Fibroblast of lung (primary cell): ENCODE results near the gene GSG1. TPM values are rescaled to one million over a fixed set of nuclear protein-coding genes. Genes with fewer than 3 reads are reported as not detected.

Experiments used
- DNase-seq, 2 donors: peaks; one replicate each; pipeline versions ENCODE4 v3.0.0 to v3.0.0-alpha.2; 2010; ENCODE audit warnings: low read depth in 2 of 2
- H2AFZ ChIP-seq: 2 replicates; pipeline ENCODE4 v1.5.1; 2012; ENCODE audit warnings: low read length, control low read depth, inconsistent platforms
- H3K27ac ChIP-seq: 2 replicates; pipeline ENCODE4 v1.5.1; 2011; ENCODE audit warnings: low read length, control low read depth; ENCODE audit not compliant: insufficient read depth
- H3K27me3 ChIP-seq: 2 replicates; pipeline ENCODE4 v1.5.1; 2011; ENCODE audit warnings: mild to moderate bottlenecking, low read length; ENCODE audit not compliant: control insufficient read depth, insufficient read depth
- H3K36me3 ChIP-seq: 2 replicates; pipeline ENCODE4 v1.5.1; 2011; ENCODE audit warnings: low read length; ENCODE audit not compliant: control insufficient read depth, insufficient read depth
- H3K4me1 ChIP-seq: 2 replicates; pipeline ENCODE4 v1.5.1; 2011; ENCODE audit warnings: low read length; ENCODE audit not compliant: control insufficient read depth, insufficient read depth; ENCODE audit errors: extremely low read depth
- H3K4me2 ChIP-seq: 2 replicates; pipeline ENCODE4 v1.5.1; 2011; ENCODE audit warnings: low read length, control low read depth; ENCODE audit not compliant: insufficient read depth; ENCODE audit errors: extremely low read depth
- H3K4me3 ChIP-seq, 4 experiments: fragments of 200-600 bp in 1 of 4; sonication (generic) in 1 of 4; replicated peaks in 1 of 4; 2 replicates each; pipeline ENCODE4 v1.5.1; 2011 to 2016; ENCODE audit warnings: low read length in 4 of 4, low read depth in 3 of 4, mild to moderate bottlenecking in 3 of 4, control low read depth in 2 of 4, inconsistent platforms in 1 of 4, mixed read lengths in 1 of 4; ENCODE audit not compliant: insufficient read depth in 1 of 4; ENCODE audit errors: control extremely low read depth in 1 of 4
- H3K79me2 ChIP-seq: 2 replicates; pipeline ENCODE4 v1.5.1; 2012; ENCODE audit warnings: mild to moderate bottlenecking, low read length, inconsistent platforms; ENCODE audit not compliant: control insufficient read depth, insufficient read depth
- H3K9ac ChIP-seq: 2 replicates; pipeline ENCODE4 v1.5.1; 2011; ENCODE audit warnings: mild to moderate bottlenecking, low read length, control low read depth; ENCODE audit not compliant: insufficient read depth
- H3K9me3 ChIP-seq: 2 replicates; pipeline ENCODE4 v1.5.1; 2012; ENCODE audit warnings: low read depth, low read length; ENCODE audit not compliant: control insufficient read depth, insufficient read depth
- H4K20me1 ChIP-seq: 2 replicates; pipeline ENCODE4 v1.5.1; 2011; ENCODE audit warnings: low read length; ENCODE audit not compliant: control insufficient read depth, insufficient read depth; ENCODE audit errors: extremely low read depth
- EZH2 ChIP-seq: IDR thresholded peaks from 2 replicates; pipeline ENCODE4 v1.5.1; 2012; ENCODE audit warnings: low read length, control low read depth, mild to moderate bottlenecking; ENCODE audit errors: missing control alignments
- polyA plus RNA-seq, 2 donors: library from polyadenylated mRNA; depleted of rRNA in 1 of 2; stranded (reverse) in 1 of 2; unstranded in 1 of 2; fragments of >200 nt; gene quantifications; 2 replicates each; pipeline ENCODE4 v1.2.1, GENCODE V29; 2011 to 2012; ENCODE audit warnings: missing spikeins in 1 of 2
- total RNA-seq: library from RNA; depleted of rRNA; stranded (reverse); fragments of >200 nt; gene quantifications from 2 replicates; pipeline ENCODE4 v1.2.1, GENCODE V29; 2014
- TF ChIP-seq, protein P1 (sequence below), 2 donors: IDR thresholded peaks in 1 of 2; conservative IDR thresholded peaks in 1 of 2; 1 replicate in 1 of 2; 2 replicates in 1 of 2; pipeline ENCODE4 v1.5.1; 2011 to 2012; ENCODE audit warnings: low read length in 2 of 2, control low read depth in 1 of 2, inconsistent platforms in 1 of 2, low read depth in 1 of 2, mild to moderate bottlenecking in 1 of 2

Gene GSG1
- total and polyA plus RNA-seq, 2 donors (not counting 1 experiment from before 2014, with no cell fraction given) = 0.66 to 0.93 TPM

DNA sequence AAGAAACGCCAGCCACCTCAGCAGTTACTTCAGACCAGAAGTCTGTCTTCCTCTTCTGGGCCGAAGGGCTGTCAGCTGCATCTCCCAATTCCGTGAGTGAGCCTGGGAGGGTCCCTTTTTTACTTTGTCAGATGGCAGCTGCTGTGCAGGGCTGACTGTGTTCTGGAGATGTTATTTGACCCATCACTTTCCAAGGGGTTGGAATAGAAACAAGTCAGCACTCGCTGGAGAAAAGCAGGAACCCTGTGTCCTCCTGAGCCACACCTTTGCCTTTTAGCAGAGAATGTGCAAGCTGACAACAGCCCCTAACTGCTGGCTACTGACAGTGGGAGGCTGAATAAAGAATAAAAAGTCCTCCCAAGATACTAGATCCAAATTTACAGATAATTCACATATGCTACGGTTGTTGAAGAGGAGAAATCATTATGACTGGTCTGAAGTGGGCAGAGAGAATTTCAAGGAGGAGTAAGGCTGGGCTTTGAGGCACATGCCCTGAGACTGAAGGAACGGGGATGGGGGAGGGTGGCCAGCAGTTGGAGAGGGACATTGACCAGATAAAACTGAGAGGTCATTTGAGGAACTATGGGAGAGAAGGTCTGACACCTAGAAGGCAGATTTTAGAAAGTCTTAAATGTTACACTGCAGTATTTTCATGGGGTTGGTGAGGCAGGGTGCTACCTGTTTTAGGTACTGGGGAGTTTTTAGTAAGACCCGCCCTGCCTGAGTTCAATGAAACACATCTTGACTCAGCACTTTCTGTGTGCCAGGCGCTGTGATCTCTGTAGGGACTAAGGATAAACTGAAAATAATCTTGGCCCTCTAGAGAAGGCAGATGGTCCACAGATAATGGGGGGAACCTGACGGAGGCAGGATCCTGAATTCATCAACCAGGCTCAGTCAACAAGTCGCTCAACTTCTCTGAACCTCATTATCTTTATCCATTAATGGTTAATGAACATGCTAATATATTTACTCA, 31.9 kb downstream of the GSG1 start:
- no peak for DNase-seq
- peaks cover 3% of the 10 kb centered on the region for H3K36me3 ChIP-seq
- no peak overlapping the region for H3K27ac ChIP-seq

DNA sequence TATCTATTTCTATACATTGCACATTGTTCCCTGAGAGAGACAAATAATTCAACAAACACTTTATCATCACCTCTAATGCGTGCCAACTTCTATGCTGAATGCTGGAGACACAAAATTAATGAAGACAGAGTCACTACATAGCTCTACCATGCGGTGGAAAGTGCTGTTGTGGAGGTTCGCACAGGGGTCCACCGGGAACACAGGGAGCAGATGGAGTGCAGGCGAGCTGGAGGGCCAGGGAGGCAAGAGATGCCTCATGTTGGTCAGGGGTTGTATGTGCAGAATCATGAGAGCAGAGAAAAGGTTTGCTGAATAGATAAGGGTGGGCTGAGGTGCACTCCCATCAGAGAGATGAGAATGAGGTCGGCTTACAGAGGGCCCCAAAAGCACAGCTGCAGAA, 34.1 kb downstream of the GSG1 start:
- H3K36me3 ChIP-seq = peaks cover 3% of the 10 kb centered on the region
- TF ChIP-seq, protein P1, sequence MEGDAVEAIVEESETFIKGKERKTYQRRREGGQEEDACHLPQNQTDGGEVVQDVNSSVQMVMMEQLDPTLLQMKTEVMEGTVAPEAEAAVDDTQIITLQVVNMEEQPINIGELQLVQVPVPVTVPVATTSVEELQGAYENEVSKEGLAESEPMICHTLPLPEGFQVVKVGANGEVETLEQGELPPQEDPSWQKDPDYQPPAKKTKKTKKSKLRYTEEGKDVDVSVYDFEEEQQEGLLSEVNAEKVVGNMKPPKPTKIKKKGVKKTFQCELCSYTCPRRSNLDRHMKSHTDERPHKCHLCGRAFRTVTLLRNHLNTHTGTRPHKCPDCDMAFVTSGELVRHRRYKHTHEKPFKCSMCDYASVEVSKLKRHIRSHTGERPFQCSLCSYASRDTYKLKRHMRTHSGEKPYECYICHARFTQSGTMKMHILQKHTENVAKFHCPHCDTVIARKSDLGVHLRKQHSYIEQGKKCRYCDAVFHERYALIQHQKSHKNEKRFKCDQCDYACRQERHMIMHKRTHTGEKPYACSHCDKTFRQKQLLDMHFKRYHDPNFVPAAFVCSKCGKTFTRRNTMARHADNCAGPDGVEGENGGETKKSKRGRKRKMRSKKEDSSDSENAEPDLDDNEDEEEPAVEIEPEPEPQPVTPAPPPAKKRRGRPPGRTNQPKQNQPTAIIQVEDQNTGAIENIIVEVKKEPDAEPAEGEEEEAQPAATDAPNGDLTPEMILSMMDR (conservative IDR thresholded peaks at IDR 0.05 in 1 of 2, IDR thresholded peaks at IDR 0.05 in 1 of 2; ENCODE audit: low read depth in 1 of 2, low read length in 2 of 2) = no peak
- no peak for TF ChIP-seq EZH2
- H3K9ac ChIP-seq = no peak overlapping the region
- no peak overlapping the region for H3K27ac ChIP-seq
- DNase-seq = no peak
- H3K4me3 ChIP-seq = no peak overlapping the region
- no peak overlapping the region for H3K4me2 ChIP-seq
- H2AFZ ChIP-seq = no peak overlapping the region
- H4K20me1 ChIP-seq = no peaks in the 10 kb centered on the region
- no peaks in the 10 kb centered on the region for H3K27me3 ChIP-seq
- no peaks in the 10 kb centered on the region for H3K79me2 ChIP-seq
- H3K9me3 ChIP-seq = no peaks in the 10 kb centered on the region
- peaks cover 2% of the 10 kb centered on the region for H3K4me1 ChIP-seq

More for the DNA sequence above, 31.9 kb downstream of the GSG1 start:
- no peak overlapping the region for H3K4me2 ChIP-seq
- no peak overlapping the region for H3K4me3 ChIP-seq
- no peaks in the 10 kb centered on the region for H3K27me3 ChIP-seq
- H3K4me1 ChIP-seq = peaks cover 6% of the 10 kb centered on the region
- H3K79me2 ChIP-seq = no peaks in the 10 kb centered on the region
- H2AFZ ChIP-seq = no peak overlapping the region
- TF ChIP-seq EZH2 = no peak
- TF ChIP-seq, protein P1 (conservative IDR thresholded peaks at IDR 0.05 in 1 of 2, IDR thresholded peaks at IDR 0.05 in 1 of 2; ENCODE audit: low read depth in 1 of 2, low read length in 2 of 2) = no peak
- no peak overlapping the region for H3K9ac ChIP-seq
- H3K9me3 ChIP-seq = no peaks in the 10 kb centered on the region
- H4K20me1 ChIP-seq = no peaks in the 10 kb centered on the region

DNA sequence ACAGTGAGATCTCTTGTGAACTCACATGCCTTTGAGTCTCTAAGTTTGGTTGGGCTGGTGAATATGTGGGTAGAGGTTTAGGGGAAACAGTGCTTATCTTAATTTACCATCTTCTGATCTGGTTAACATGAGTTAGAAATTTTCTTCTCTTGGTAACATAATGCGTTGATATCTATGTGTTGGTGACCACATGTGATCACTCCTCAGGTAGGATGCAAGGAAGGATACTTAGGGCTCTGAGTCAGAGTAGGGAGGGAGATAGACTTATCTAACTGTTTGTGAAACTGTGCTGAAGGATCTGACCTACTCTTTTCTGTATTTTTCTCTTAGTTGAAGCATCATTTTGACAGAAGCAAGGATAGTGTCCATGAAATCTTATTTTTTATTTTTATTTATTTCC, 36.1 kb downstream of the GSG1 start:
- Histone ChIP-seq H3K4me1 (no peaks in the 10 kb centered on the region), H3K79me2 (no peaks in the 10 kb centered on the region)

More for the DNA sequence above, 36.1 kb downstream of the GSG1 start:
- Histone ChIP-seq H3K27ac (no peak overlapping the region), H3K9ac (no peak overlapping the region), H3K4me3 (no peak overlapping the region), H3K4me2 (no peak overlapping the region), H3K36me3 (peaks cover 3% of the 10 kb centered on the region), H3K27me3 (no peaks in the 10 kb centered on the region), H4K20me1 (no peaks in the 10 kb centered on the region), H2AFZ (no peak overlapping the region), H3K9me3 (no peaks in the 10 kb centered on the region)
- DNase-seq = no peak
- TF ChIP-seq, protein P1 (conservative IDR thresholded peaks at IDR 0.05 in 1 of 2, IDR thresholded peaks at IDR 0.05 in 1 of 2; ENCODE audit: low read depth in 1 of 2, low read length in 2 of 2) = no peak
- TF ChIP-seq EZH2 = no peak
